Measurements from ENCODE around the gene EMP3. TPM values are rescaled to one million over a fixed set of nuclear protein-coding genes. Genes with fewer than 3 reads are reported as not detected.

Gene EMP3
- total and polyA plus RNA-seq, 2 of the 13 experiments (the other 11 are each of a cell fraction or from before 2014, with no cell fraction given): 2.2 to 7.8 TPM

DNA sequence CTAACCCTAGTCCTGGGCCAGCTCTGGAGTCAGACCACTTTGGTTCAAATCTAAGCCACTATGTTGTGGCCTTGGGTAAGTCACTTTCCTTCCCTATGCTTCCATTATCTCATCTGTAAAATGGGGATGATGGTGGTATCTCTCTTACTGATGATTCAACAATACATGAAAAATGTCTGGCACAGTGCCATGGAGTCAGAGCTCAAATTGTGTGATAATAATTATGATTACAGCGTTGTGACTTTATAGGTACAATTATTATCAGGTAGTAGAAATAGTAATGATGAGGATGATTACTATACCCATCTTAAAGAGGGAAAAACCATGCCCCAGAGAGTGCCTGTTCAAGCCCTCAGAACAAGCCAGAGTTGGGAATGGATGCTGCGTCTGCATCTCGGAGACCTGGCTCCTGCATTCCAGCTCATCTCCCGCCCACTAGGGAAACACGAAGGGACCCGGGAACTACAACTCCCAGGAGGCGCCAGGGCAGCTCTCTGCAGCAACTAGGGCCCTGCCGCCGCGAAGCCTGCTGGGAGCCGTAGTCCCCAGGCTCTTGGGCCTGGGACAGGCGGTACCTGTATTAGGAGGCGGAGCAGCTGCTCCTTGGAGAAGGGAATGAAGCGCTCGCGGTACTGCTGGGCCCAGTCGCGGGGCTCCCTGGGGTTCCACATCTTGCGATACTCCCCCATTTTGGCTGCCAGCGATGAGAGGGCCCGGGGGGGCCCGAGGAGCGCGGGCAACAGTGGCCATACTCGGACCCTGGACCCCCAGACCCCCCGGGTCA lies 37.6 kb downstream of the EMP3 start (continued):
- TF ChIP-seq ZNF264 (CRISPR knock-in tag; IDR thresholded peaks at IDR 0.05): no peak
- no peak for TF ChIP-seq CBX2 (IDR thresholded peaks at IDR 0.05; ENCODE audit: low read depth, low read length)
- no peak for TF ChIP-seq CBX2 (CRISPR knock-in tag; IDR thresholded peaks at IDR 0.05; ENCODE audit: low read depth)
- TF ChIP-seq ZNF260 (CRISPR knock-in tag; IDR thresholded peaks at IDR 0.05; ENCODE audit: borderline replicate concordance, low read depth): no peak
- 0 out of 2 replicates have a peak, but pooled peaks have one; percentile 28 for TF ChIP-seq ZMYM4 (CRISPR knock-in tag; IDR thresholded peaks at IDR 0.05)

DNA sequence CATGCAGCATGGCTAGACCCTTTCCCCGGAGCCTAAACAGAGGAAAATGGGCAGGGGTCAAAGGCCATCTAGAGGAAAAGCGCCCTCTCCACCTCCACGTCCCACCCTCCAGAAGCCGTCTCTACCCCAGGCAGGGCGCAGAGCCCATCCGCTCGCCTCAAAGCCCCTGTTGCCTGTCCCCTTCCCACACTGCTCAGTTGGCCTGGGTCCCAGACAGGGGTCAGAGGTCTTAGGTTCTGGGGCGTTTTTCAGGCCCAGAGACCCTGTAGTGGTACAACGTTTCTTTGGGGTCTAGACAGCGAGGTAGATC lies 38.1 kb downstream of the EMP3 start:
- peak overlapping the region; percentile 99 for H3K4me2 ChIP-seq (ENCODE audit: low read depth, low read length)
- in situ Hi-C loops (cut with HindIII; ENCODE audit: extremely low pct_ligation_motif_present, low pct_unique_long_range_greater_than_20kb) (no loop called here), intact Hi-C loops (cut with micrococcal nuclease; ENCODE audit: unreplicated experiment) (no loop called here)
- peak overlapping the region; percentile 96 for H3K27ac ChIP-seq (ENCODE audit: extremely low read length, insufficient read depth, low read length)
- no peak for DNase-seq (ENCODE audit: low spot score)
- WGBS (ENCODE audit: low lambda C conversion rate): 7% methylated on average over 3 of the region's 10 CpGs
- peak overlapping the region; percentile 96 for H3K9ac ChIP-seq (ENCODE audit: insufficient read depth, low read depth, low read length)
- no peaks in the 10 kb centered on the region for H3K79me2 ChIP-seq (ENCODE audit: insufficient read depth, low read length)
- FAIRE-seq: no peak
- H3K4me3 ChIP-seq (replicated peaks in 1 of 3; ENCODE audit: insufficient read depth in 1 of 3, low read depth in 2 of 3, low read length in 3 of 3): peak overlapping the region; percentile 47 to 86 (median 71)
- BruUV-seq (replicated peaks): TSS peak; percentile 91
- ChIA-PET POLR2A (interaction anchor here (0.6 to 2.7 kb wide), 16 partner anchors 9 to 256 kb away, joined by 3 to 107 read pairs (median 6); partner anchors contain the start of genes EMP3, GRIN2D, KDELR1 and RPL18), CTCF (ENCODE audit: low intra/inter-chr PET ratio, low total read pairs) (interaction anchor here (1.4 kb wide), 1 partner anchor 13 kb away, joined by 4 read pairs; no protein-coding TSS in a partner anchor)
- no peak overlapping the region for H2AFZ ChIP-seq (ENCODE audit: low read length)
- H3K4me1 ChIP-seq (ENCODE audit: insufficient read depth, low read length): peaks cover 40% of the 10 kb centered on the region
- no peaks in the 10 kb centered on the region for H3K9me3 ChIP-seq (ENCODE audit: low read length)
- H3K27me3 ChIP-seq (ENCODE audit: control insufficient read depth in 1 of 2, insufficient read depth in 2 of 2, low read length in 2 of 2): no peaks in the 10 kb centered on the region
- no peaks in the 10 kb centered on the region for H4K20me1 ChIP-seq (ENCODE audit: insufficient read depth, low read length)
- H3K36me3 ChIP-seq (replicated peaks in 1 of 2; ENCODE audit: control insufficient read depth in 1 of 2, insufficient read depth in 2 of 2, low read length in 2 of 2): peaks cover 0 to 2% of the 10 kb centered on the region in 2 experiments; a peak in 1 of 5 replicates
- ATAC-seq: peak; percentile 59
- TF ChIP-seq THAP11 (CRISPR knock-in tag; IDR thresholded peaks at IDR 0.05) (no peak), EHMT2 (IDR thresholded peaks at IDR 0.05; ENCODE audit: borderline replicate concordance, low read depth, low read length) (no peak), ZNF768 (CRISPR knock-in tag; IDR thresholded peaks at IDR 0.05) (no peak), RARA (CRISPR knock-in tag; IDR thresholded peaks at IDR 0.05) (no peak), ZNF256 (CRISPR knock-in tag; conservative IDR thresholded peaks at IDR 0.05) (no peak), KLF9 (CRISPR knock-in tag; IDR thresholded peaks at IDR 0.05; ENCODE audit: low read depth) (no peak), SRSF1 (optimal IDR thresholded peaks at IDR 0.05; ENCODE audit: low read depth, low read length) (no peak), GATAD1 (CRISPR knock-in tag; IDR thresholded peaks at IDR 0.05) (no peak; the same call in 1 of the 2 replicates), ZMYM3 (CRISPR knock-in tag; IDR thresholded peaks at IDR 0.05) (no peak; the same call in 1 of the 2 replicates), ATF1 (CRISPR knock-in tag; IDR thresholded peaks at IDR 0.05) (no peak), SOX13 (IDR thresholded peaks at IDR 0.05) (no peak), SOX13 (CRISPR knock-in tag; conservative IDR thresholded peaks at IDR 0.05 in 1 of 2, IDR thresholded peaks at IDR 0.05 in 1 of 2) (no peak; a peak in 1 of 4 replicates), PCBP1 (IDR thresholded peaks at IDR 0.05; ENCODE audit: borderline replicate concordance, low read depth, low read length) (no peak)
- TF ChIP-seq, protein P1, sequence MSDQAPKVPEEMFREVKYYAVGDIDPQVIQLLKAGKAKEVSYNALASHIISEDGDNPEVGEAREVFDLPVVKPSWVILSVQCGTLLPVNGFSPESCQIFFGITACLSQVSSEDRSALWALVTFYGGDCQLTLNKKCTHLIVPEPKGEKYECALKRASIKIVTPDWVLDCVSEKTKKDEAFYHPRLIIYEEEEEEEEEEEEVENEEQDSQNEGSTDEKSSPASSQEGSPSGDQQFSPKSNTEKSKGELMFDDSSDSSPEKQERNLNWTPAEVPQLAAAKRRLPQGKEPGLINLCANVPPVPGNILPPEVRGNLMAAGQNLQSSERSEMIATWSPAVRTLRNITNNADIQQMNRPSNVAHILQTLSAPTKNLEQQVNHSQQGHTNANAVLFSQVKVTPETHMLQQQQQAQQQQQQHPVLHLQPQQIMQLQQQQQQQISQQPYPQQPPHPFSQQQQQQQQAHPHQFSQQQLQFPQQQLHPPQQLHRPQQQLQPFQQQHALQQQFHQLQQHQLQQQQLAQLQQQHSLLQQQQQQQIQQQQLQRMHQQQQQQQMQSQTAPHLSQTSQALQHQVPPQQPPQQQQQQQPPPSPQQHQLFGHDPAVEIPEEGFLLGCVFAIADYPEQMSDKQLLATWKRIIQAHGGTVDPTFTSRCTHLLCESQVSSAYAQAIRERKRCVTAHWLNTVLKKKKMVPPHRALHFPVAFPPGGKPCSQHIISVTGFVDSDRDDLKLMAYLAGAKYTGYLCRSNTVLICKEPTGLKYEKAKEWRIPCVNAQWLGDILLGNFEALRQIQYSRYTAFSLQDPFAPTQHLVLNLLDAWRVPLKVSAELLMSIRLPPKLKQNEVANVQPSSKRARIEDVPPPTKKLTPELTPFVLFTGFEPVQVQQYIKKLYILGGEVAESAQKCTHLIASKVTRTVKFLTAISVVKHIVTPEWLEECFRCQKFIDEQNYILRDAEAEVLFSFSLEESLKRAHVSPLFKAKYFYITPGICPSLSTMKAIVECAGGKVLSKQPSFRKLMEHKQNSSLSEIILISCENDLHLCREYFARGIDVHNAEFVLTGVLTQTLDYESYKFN (CRISPR knock-in tag; conservative IDR thresholded peaks at IDR 0.05): no peak
